AG04449 (cell line): ENCODE data around the gene ATP13A1.

Source experiments
- CTCF ChIA-PET: fragments of 350-600 bp; formaldehyde crosslinking; extraction: SDS; loops from one replicate; lab custom pipeline; 2021; ENCODE audit warnings: antibody characterized with exemption; lab: Yijun Ruan, JAX
- POLR2A ChIA-PET: fragments of 400-600, 350-600 bp; formaldehyde crosslinking; extraction: SDS; loops from one replicate; lab custom pipeline; 2020; ENCODE audit warnings: antibody characterized with exemption, inconsistent platforms; lab: Yijun Ruan, JAX
- DNase-seq: peaks from one replicate; pipeline ENCODE4 v3.0.0-alpha.2; 2010; ENCODE audit warnings: low read depth, low spot score
- H3K4me3 ChIP-seq: 2 replicates; pipeline ENCODE4 v1.5.1; 2011; ENCODE audit warnings: low read depth, mild to moderate bottlenecking, control low read depth, low read length
- CTCF ChIP-seq: IDR thresholded peaks from one replicate; pipeline ENCODE4 v1.5.1; 2011; ENCODE audit warnings: mild to moderate bottlenecking, moderate library complexity, low read length, control low read depth, inconsistent platforms; ENCODE audit not compliant: insufficient read depth; ENCODE audit errors: missing control alignments

The ATP13A1 gene

GRCh38 chr19:19628501-19629134 is 34.9 kb downstream of the ATP13A1 start:
- no peak for DNase-seq
- ChIA-PET POLR2A (no interaction called here), CTCF (interaction anchor here (1.5 to 2.0 kb wide), 3 partner anchors 16 to 97 kb away, joined by 6 to 12 read pairs (median 8); no protein-coding TSS in a partner anchor)
- TF ChIP-seq CTCF = no peak
- H3K4me3 ChIP-seq = peak overlapping the region; percentile 41

GRCh38 chr19:19627621-19628500 is 35.6 kb downstream of the ATP13A1 start, which contains the start of gene LPAR2:
Gene LPAR2, minus strand, starts transcription at chr19:19628220. Its CDS starts 945 bp downstream, at chr19:19627275.
- no peak for DNase-seq
- CTCF ChIA-PET = interaction anchor here (0.7 to 2.0 kb wide), 6 partner anchors 16 to 96 kb away, joined by 3 to 12 read pairs (median 7); partner anchors contain the start of gene GMIP
- POLR2A ChIA-PET = interaction anchor here (0.9 kb wide), 1 partner anchor 14 kb away, joined by 3 read pairs; no protein-coding TSS in a partner anchor
- peak within 1 kb of the TSS; percentile 41 for H3K4me3 ChIP-seq
- TF ChIP-seq CTCF = no peak

- ChIA-PET CTCF (interaction anchor here (0.8 to 2.7 kb wide), 4 partner anchors 17 to 95 kb away, joined by 3 to 10 read pairs (median 7); partner anchors contain the start of gene GMIP), POLR2A (interaction anchor here (0.9 kb wide), 1 partner anchor 13 kb away, joined by 3 read pairs; no protein-coding TSS in a partner anchor)
- no peak for DNase-seq
- no peak for TF ChIP-seq CTCF
- H3K4me3 ChIP-seq = no peak overlapping the region
Measured at GRCh38 chr19:19626516-19627472, 36.7 kb downstream of the ATP13A1 start.

GRCh38 chr19:19624032-19624570 is 39.4 kb downstream of the ATP13A1 start:
- ChIA-PET CTCF (interaction anchor here (0.7 to 2.3 kb wide), 4 partner anchors 20 to 102 kb away, joined by 3 to 8 read pairs (median 5); partner anchors contain the start of gene GMIP), POLR2A (no interaction called here)
- no peak for DNase-seq
- no peak for TF ChIP-seq CTCF
- H3K4me3 ChIP-seq = no peak overlapping the region

DNA sequence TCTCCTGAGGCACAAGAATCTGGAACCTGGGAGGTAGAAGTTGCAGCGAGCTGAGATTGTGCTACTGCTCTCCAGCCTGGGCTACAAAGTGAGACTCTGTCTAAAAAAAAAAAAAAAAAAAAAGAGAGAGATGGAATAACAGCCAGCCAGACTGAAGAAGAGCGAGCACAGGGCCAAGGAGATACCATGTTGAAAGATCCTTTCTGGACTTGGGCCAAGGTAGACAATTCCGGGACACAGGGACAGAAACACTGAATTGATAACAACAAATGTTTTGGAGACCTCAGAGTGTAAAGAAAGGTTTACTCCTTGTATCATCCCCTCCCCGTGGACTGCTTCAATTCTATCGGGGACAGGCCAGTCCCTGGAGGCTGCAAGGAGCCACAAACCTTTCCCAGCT is 40.1 kb downstream of the ATP13A1 start:
- TF ChIP-seq CTCF = no peak
- no peak for DNase-seq
- POLR2A ChIA-PET = no interaction called here
- CTCF ChIA-PET = interaction anchor here (0.8 to 2.3 kb wide), 3 partner anchors 21 to 92 kb away, joined by 3 to 8 read pairs (median 3); partner anchors contain the start of gene GMIP
- H3K4me3 ChIP-seq = no peak overlapping the region
